Left lobe of liver (tissue), 2 donors: ENCODE results near the gene FMN1. TPM values are rescaled to one million over a fixed set of nuclear protein-coding genes. Genes with fewer than 3 reads are reported as not detected.
"Not testable (repeated sequence)": the region's sequence is repeated elsewhere in the genome, so short reads cannot be mapped to it uniquely, and the experiment has no call there.

Experiments used
- ATAC-seq: fragments of 200-7000 bp; cut with Tn5 transposase; one replicate; pipeline ENCODE4 v1.9.1; 2020; ENCODE audit warnings: mild to moderate bottlenecking, moderate library complexity
- DNase-seq: peaks from one replicate; pipeline ENCODE4 v3.0.0-alpha.2; 2020; ENCODE audit warnings: low spot score
- total RNA-seq: library from RNA; stranded (reverse); gene quantifications from one replicate; pipeline ENCODE4 v1.2.1, GENCODE V29; 2021
- donor health status: DM: no; HTN: no; CAD: no; lungs with moderate emphysema.
- donor health status: DM: no; HTN: yes; CAD: no.

Gene FMN1
- total RNA-seq, 1 donor from 2014 or later, result 1.2 TPM

DNA sequence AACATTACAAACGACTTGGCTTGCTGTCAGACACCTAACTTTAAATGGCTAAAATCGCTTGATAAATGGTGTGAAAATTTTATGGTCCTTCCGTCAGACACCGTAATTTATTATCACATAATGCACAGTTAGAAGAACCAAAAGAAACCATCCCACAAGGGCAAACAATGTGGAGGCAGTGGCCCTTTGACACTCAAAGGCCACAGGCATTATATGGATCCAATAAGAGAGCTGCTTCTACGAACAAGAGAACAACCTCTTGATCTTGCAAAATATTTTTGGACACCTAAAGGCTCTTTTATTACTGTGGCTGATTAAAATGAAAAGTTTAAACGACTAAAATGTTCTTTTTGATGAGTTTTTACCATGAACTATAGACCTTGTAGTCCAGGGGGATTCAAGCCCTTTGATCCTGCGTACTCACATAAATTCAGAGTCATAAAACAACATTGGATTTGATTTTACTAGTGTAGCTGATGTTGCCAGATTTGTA lies 202.8 kb downstream of the FMN1 start:
- ATAC-seq (no peak), DNase-seq (no peak)

DNA sequence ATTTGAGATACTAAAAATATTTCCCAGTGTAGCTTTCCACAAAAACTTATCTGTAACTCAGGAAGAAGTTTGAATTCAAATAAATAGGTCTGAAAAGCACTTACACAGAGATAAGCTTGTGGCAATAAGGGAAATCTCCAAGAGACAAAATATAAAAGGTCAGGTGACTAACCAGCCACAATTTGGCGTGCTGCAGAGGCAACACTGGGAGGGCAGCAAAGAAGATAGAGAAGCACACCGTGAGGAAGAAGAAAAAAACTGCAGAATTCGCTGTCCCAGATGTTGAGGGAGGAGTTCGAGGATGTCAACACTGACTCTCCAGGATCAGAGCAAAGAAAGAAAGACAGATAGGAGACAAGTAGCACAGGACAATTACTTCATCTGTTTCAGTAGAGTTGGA lies 204.4 kb downstream of the FMN1 start:
- no peak for ATAC-seq
- DNase-seq, result no peak

DNA sequence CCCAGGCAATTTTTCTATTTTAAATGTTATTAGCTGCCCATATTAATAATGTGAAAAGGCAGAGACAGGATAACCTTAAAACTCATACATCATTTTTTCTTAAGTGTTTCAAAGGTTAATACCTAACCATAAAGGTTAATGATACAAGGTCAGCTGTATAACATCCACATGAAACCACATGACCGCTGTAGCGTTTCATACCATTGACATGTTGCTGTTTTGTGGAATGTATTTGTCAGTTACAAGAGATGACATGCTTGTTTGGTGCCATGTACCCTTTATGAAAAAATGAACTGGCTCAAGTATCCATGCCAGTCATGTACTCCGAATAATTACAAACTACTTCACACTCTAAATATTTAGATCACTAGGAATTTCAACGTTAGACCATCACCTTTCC lies 207.4 kb downstream of the FMN1 start:
- no peak for DNase-seq

DNA sequence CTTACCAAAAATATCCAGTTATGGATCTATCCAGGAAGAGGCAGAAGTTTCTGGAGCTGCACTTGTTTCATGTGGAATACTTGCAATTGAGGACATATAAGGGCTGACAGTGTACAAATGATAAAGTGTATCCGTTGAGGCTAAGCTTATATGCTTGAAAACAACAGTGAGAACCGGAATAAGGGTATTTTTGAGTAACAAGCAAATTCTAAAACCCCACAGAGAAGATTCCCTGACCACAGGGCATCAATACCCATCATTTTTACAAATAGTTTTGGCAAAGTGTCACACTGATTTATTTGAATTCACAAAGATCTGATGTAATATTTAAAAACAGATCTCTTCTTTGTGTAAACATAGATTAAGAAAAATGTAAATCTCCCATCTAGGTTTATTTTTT lies 208.4 kb downstream of the FMN1 start:
- DNase-seq (no peak), ATAC-seq (no peak)

More for the DNA sequence above, 207.4 kb downstream of the FMN1 start:
- no peak for ATAC-seq

DNA sequence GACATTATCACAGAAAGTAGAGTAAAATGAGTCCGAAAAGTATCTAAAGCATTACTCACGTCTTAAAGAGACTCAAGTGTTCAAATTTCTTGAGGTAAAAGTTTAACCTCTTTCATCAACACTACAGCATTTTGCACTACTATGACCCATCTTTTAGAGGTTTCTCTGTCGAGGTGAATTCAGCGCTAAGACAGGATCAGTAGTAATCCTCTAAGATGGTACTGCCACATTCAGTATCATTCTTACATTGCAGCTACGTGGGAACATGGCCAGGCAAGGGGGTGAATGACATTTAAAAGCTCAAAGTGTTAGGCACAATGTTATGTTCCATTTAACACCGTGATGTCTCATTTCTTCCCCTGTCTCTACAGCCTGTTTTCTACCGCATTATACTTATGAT lies 210.8 kb downstream of the FMN1 start:
- ATAC-seq (no peak), DNase-seq (no peak)

DNA sequence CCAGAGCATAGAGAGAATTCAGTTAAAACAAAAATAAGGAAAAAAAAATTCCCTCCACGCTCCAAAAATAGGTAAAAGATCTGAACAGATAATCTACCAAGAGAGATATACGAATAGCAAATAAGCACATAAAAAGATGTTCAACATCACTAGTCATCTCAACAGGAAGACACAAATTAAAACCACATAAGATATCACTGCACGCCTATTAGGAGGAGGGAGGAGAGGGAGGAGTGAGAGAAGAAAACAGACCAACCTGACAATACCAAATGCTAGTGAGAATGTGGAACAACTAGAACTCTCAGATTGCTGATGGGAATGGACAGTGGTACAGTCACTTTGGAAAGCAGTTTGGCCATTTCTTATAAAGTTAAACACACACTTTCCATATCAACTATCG lies 212.5 kb downstream of the FMN1 start:
- no peak for DNase-seq
- ATAC-seq, result no peak

DNA sequence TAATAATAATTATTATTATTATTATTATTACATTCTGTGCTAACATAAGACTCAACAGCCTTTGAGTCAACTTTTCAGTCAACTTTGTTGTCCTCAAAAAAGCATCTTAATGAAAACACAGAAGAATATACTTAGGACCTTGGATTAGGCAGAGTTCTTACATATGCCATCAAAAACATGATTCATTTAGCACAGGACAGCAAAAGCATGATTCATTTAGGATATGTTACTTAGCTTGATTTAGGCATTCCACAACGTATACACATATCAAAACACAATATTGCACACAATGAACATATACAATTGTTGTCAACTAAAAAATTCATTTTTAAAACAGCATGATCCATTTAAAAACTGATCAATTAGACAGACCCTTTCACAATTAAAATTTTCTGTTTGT lies 213.0 kb downstream of the FMN1 start:
- no peak for DNase-seq
- ATAC-seq, result no peak

DNA sequence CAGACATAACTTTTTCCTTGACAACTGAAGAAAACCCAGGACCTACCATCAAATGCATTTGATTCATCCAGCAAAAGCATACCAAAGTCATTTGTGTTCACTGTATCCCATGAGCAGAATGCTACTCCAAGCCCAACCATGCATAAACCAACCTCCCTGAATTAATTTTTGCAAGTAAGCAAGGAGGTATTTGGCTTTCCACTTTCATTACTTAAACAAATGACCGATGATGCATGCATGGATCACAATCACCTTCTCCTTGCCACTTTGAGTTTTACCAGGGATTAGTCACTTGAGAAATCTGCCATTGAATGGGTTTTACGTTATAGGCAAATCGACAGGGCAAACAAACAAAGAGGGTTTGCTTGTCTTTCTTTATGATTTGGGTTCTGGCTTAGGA lies 214.8 kb downstream of the FMN1 start:
- ATAC-seq (no peak), DNase-seq (no peak)

DNA sequence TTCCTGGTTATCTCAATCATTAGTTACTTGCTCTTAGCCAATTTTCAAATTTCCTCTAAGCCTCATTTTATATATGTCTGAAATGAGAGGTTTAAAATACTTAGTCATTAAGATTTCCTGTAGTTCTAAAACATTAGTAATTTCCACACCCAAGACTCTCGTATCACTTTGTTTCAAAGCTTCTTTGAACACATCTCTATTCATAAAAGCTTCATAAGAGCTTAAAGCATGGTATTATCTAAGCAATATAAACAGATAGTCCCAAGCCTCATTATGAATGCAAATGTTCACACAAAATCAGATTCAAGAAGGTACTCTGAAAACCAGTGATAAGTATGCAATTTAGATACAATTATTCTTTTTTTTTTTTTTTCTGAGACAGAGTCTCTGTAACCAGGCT lies 217.0 kb downstream of the FMN1 start:
- ATAC-seq (no peak), DNase-seq (no peak)

DNA sequence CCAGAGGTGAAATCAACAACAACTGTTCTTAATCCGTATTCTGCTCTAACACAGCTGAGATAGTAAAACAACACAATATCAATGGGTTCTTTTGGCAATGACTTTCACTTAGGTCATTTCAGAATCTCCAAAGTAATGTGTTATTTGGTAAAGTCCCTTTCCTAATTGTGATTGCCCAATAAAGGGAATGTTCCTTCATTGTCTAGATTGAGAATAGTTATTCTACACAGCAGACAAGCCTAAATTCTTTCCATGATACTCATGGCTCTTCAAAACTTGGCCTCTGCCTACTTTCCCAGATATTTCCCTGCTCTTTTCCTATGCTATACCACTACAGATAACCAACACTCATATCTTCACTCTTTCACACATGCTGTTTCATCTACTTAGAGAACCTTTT lies 219.8 kb downstream of the FMN1 start:
- ATAC-seq (no peak), DNase-seq (no peak)

DNA sequence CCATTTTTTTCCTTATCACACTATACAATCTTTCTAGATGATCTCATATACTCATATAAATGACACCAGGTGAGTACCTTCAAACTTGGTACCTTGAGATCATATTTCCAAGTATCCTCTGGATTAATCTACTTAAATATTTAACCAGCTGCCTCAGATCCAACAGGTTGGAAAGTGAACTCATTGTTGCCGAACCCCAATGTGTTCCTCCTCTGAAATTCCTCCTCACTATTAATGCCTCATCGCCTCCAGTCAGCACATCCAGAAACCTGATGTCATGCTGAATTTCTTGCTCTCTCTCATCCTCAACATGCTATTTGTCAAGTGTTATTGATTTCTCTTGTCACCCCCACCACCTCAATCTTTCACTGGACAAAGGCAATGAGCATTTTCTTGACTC lies 221.8 kb downstream of the FMN1 start:
- DNase-seq (no peak), ATAC-seq (no peak)

DNA sequence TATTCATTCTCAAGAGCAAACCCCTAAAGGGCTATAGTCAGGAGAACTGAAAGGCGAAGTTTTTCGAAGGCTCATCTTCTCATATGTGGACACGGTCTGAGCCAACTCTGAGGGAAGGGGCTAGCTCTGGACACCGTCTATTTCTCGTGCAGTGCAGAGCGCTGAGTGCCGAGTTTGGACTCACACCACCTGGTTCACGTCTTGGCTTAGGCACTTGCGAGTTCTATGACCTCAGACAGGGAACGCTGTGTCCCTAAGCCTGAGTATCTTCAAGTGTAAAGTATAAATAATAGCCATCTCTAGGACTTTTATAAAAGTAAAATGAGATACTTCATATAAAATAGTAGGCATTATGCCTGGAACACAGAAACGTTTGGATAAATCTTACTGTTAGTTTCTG lies 223.7 kb downstream of the FMN1 start:
- no peak for DNase-seq
- ATAC-seq, result no peak

DNA sequence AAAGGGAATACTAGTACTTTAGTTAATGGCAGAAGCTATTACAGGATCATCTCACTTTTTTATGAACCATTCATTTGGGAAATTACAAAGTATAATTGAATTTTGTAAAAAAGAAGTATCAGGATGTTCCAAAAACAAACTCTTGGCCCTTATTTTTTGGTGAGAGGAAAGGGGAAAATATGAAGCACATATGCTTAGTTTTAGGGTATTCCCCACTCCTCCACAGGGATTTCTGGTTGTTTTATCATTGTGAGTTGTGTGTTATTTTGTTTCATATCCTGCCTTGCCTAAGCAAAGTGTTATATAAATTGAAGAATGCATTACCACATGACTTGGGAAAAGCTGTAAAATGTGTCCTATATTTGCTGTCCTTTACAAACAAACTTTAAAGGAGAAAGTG lies 227.0 kb downstream of the FMN1 start:
- no peak for ATAC-seq
- no peak for DNase-seq

DNA sequence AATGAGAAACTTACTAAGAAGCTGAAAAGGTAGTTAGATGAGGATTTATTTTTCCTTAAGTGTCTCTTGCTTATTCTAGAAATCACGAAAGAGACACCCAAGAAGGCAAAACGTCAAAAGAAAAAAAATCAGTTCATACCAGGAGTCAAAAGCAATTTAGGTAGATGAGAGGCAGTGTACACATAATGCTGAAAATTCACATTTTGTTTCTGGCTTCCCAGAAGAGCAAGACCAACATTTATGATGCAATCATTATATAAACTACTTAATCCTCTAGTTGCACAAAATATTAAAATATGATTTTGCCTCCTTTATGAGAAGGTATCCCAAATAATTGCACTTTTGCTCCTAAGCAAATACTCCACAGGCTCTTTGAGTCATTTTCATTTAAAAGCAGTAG lies 228.0 kb downstream of the FMN1 start:
- DNase-seq (no peak), ATAC-seq (no peak)

DNA sequence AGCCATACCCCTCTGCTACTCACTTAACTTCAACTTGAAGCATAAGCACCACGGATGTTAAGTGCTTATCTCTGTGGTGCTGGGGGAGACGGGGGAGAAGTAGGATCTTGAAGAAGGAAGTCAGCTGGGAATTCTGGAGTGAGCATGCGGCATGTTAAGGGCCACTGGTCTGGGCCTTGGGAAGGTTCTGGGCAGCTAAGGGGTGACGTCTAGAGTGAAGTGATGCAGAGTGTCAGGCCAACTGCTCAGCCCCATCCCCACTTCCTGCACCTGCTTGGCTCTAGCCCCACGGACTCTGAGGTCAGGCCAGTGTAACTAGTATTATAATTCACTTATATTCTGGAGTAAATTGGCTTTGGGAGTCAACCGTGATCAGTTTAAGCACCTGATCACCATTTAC lies 228.6 kb downstream of the FMN1 start:
- ATAC-seq (no peak), DNase-seq (no peak)

DNA sequence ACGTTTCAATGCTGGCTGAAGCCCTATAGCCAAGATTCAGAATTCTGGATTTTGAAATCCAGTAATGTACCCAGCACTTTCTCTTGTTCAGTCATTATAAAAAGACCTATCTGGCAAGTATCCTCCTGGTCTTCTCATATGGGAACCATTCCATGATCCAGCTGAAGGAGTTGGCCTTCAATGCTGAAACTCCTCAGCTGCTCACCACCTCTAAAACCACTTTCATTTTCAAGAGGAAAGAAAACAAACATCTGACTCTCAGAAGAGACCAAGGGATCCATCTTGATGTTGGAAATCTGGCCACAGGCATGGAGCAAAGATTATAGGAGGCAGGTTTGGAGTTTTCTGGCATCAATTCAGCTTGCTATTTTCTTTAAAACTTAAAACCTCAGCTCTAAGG lies 235.4 kb downstream of the FMN1 start:
- DNase-seq (no peak), ATAC-seq (no peak)

DNA sequence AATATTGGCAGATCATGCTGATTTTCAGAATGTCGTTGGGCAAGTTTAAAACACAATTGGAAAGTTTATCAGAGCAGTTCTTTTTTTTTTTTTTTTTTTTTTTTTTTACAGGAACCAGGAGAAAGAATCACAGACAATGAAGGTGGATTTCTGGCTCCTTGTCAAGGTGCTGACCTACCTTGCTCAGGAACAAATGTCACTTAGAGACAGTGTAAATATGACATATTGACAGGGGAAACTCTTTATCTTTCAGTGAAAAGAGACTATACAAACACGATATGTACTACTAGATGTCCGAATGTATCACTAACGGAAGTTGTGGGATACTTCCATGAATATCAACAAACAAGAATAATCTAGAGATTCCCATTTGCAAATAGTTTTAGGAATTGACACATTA lies 237.3 kb downstream of the FMN1 start:
- DNase-seq (no peak), ATAC-seq (no peak)

DNA sequence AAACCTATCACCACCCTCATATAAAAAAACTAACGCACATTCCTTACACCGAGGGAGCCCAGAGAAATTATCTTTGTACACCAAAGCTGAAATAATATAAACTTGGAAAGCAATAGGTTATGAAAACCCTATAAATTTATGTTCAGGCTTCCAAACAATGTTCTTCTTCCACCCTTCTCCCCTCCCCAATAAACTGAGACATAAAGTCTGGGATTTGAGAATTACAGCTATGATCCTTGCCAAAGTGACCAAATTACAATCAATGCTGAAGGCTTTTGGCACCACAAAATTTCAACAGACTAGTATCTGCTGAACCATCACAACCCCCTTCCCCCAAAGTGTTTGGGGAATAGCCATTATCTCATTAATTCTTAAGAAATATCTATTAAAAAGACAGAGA lies 237.8 kb downstream of the FMN1 start:
- ATAC-seq, result no peak
- no peak for DNase-seq

DNA sequence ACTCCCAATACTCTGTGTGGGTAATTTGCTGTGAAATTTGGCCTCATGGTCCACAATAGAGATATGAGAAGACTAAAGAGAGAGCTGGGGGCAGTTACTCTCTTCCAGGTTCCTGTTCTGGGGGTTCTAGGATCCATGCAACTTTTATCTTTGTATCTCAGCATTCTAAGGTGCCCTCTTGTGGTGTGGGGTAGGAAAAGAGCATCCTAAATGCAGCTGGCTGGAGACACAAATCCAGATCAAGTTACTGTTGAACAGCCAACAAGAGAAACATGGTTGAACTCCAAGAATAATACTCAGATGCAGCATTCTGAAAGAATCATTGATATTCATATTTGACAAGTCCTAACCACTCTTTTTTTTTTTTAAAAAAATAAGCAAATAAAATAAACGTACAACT lies 238.5 kb downstream of the FMN1 start:
- DNase-seq (no peak), ATAC-seq (peak; percentile 71)

DNA sequence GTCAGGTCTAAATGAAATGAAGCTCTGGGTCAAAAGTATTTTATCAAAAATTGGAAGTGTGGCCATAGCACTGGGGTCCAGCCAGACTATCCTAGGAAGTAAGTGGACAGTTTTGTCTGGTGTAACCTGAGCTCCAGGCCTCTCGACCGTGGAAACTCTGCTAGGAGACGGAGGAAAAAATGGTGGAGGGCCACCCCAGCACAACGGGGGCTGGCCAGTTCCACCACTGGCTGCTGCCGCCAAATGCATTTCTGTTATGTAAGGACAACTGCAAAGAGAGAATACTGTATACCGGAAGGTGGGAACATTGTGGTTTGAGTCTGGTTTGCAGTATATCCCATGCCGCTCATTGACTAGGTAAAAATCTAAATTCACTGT lies 241.0 kb downstream of the FMN1 start:
- ATAC-seq (no peak), DNase-seq (no peak)

DNA sequence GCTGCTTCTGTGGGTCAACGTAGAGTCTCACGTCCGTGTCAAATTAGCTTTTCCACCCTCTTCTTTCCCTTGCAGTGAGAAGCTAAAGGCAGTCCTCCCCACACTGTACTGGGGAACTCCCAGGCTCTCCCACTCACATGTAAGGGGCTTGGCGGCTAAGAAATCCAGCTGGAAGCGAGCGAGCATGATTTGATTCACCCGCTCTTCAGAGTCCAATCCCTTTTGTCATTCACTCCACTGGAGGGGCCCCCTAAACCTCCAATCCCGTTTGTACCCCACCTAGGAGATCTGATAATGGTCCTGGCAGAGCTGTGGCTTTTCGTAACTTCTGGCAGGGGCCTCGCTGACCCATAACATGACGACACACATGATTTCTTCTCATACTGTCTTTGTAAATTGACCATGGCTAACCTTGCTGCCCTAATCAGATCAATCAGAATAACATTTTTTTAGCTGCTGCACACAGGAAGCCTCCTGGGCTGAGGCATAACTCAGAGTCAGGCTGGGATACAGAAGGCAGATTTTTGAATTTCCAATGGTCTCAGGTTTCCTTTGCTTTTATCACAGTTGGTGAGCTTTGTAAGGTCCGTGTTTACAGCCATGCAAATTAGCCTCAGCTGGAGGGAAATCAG lies 241.5 kb downstream of the FMN1 start:
- ATAC-seq (no peak), DNase-seq (no peak)

DNA sequence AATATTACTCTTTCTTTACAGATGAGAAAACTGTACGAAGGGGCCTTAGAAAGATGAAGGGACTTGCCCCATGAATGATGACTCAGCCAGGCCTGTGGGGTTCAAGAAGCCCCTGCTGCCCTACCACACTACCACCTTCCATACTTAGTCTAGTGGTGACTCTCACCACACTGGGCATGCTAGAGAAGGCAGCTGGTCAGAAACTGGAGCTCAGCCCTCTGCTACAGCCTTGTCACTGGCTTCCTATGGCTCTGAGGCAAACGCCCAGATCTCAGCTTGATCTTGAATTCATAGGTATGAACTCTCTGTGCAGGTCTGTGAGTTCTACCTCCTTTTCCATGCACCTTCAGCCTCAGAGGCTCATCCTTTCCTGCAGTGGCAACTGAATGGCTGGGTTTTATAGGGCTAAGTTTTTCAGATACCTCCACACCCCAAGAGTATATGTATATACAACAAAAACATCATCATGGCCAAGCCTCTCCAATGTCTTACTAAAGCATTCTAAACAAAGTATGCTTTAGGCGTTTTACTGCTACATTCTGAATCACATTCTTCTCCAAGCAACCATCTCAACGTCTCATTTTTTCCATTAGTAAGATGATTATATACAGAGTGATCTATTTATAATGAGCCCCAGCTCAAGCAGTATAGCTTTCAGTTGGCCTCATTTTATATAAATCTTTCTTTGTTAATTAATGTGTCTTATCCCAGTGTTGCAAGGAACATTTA lies 242.6 kb downstream of the FMN1 start:
- no peak for ATAC-seq
- no peak for DNase-seq

DNA sequence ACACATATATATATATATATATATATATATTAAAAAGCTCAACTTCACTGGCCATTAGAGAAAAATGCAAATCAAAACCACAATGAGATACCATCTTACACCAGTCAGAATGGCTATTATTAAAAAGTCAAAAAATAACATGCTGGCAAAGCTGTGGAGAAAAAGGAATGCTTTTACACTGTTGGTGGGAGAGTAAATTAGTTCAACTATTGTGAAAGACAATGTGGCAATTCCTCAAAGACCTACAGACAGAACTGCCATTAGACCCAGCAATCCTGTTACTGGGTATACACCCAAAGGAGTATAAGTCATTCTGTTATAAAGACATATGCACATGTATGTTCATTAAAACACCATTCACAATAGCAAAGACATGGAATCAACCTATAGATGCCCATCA lies 244.5 kb downstream of the FMN1 start:
- not testable (repeated sequence) for ATAC-seq, DNase-seq
